H9 (cell line): ENCODE results near the gene CHST15. TPM values are rescaled to one million over a fixed set of nuclear protein-coding genes. Genes with fewer than 3 reads are reported as not detected.
A peak's percentile ranks its signal among the peaks of the same experiment; 100 is the strongest.

ENCODE experiments used
- DNase-seq: peaks from one replicate; pipeline ENCODE4 v3.0.0-alpha.2; 2017
- H2AFZ ChIP-seq: one replicate; pipeline ENCODE4 v1.6.1; 2013; ENCODE audit warnings: mild to moderate bottlenecking, low read length, control low read depth, moderate library complexity
- H2AK5ac ChIP-seq: 2 replicates; pipeline ENCODE4 v1.6.1; 2013; ENCODE audit warnings: low read length, control low read depth, mixed read lengths; ENCODE audit not compliant: insufficient read length
- H2BK120ac ChIP-seq: one replicate; pipeline ENCODE4 v1.6.1; 2013; ENCODE audit warnings: low read depth, mild to moderate bottlenecking, low read length, control low read depth, inconsistent platforms; ENCODE audit not compliant: poor library complexity, severe bottlenecking
- H2BK12ac ChIP-seq: 2 replicates; pipeline ENCODE4 v1.6.1; 2013; ENCODE audit warnings: low read length, control low read depth, mixed read lengths, low read depth; ENCODE audit not compliant: insufficient read length
- H2BK15ac ChIP-seq: 2 replicates; pipeline ENCODE4 v1.6.1; 2013; ENCODE audit warnings: low read depth, low read length, control low read depth
- H2BK20ac ChIP-seq: one replicate; pipeline ENCODE4 v1.6.1; 2013; ENCODE audit warnings: low read depth, mild to moderate bottlenecking, low read length, control low read depth, inconsistent platforms; ENCODE audit not compliant: poor library complexity, severe bottlenecking
- H2BK5ac ChIP-seq: 2 replicates; pipeline ENCODE4 v1.6.1; 2013; ENCODE audit warnings: low read length, control low read depth, mixed read lengths; ENCODE audit not compliant: insufficient read length
- H3K14ac ChIP-seq: 2 replicates; pipeline ENCODE4 v1.6.1; 2013; ENCODE audit warnings: low read length, control low read depth; ENCODE audit not compliant: insufficient read depth
- H3K18ac ChIP-seq: 2 replicates; pipeline ENCODE4 v1.6.1; 2013; ENCODE audit warnings: low read depth, mild to moderate bottlenecking, mixed read lengths, low read length, control low read depth; ENCODE audit not compliant: insufficient read length
- H3K23ac ChIP-seq: 2 replicates; pipeline ENCODE4 v1.6.1; 2013; ENCODE audit warnings: low read length, control low read depth, mixed read lengths, low read depth; ENCODE audit not compliant: insufficient read length
- H3K23me2 ChIP-seq: 2 replicates; pipeline ENCODE4 v1.6.1; 2013; ENCODE audit warnings: low read depth, mild to moderate bottlenecking, mixed read lengths, low read length, control low read depth; ENCODE audit not compliant: insufficient read length, poor library complexity, severe bottlenecking
- H3K27ac ChIP-seq: 2 replicates; pipeline ENCODE4 v1.5.1; 2013; ENCODE audit warnings: low read length, control low read depth, mixed read lengths, low read depth; ENCODE audit not compliant: insufficient read length
- H3K27me3 ChIP-seq: 2 replicates; pipeline ENCODE4 v1.6.1; 2013; ENCODE audit warnings: low read length, control low read depth, inconsistent platforms; ENCODE audit not compliant: insufficient read depth
- H3K4ac ChIP-seq: 2 replicates; pipeline ENCODE4 v1.6.1; 2013; ENCODE audit warnings: low read depth, mild to moderate bottlenecking, control low read depth, inconsistent platforms, low read length, moderate library complexity
- H3K4me1 ChIP-seq: 2 replicates; pipeline ENCODE4 v1.6.1; 2013; ENCODE audit warnings: low read length, control low read depth, inconsistent platforms; ENCODE audit not compliant: insufficient read depth
- H3K4me2 ChIP-seq: 2 replicates; pipeline ENCODE4 v1.6.1; 2013; ENCODE audit warnings: low read length, control low read depth, mixed read lengths; ENCODE audit not compliant: insufficient read length, insufficient read depth
- H3K56ac ChIP-seq: 2 replicates; pipeline ENCODE4 v1.6.1; 2013; ENCODE audit warnings: low read depth, mild to moderate bottlenecking, mixed read lengths, low read length, control low read depth; ENCODE audit not compliant: insufficient read length
- H3K79me1 ChIP-seq: 2 replicates; pipeline ENCODE4 v1.6.1; 2013; ENCODE audit warnings: low read depth, mild to moderate bottlenecking, moderate library complexity, low read length, control low read depth, inconsistent platforms; ENCODE audit not compliant: insufficient read depth, poor library complexity, severe bottlenecking
- H3K79me2 ChIP-seq: 2 replicates; pipeline ENCODE4 v1.6.1; 2013; ENCODE audit warnings: low read length, control low read depth, inconsistent platforms; ENCODE audit not compliant: insufficient read depth
- H3K9ac ChIP-seq: 2 replicates; pipeline ENCODE4 v1.6.1; 2013; ENCODE audit warnings: low read length, control low read depth, mixed read lengths; ENCODE audit not compliant: insufficient read length; ENCODE audit errors: extremely low read depth
- H3K9me3 ChIP-seq: one replicate; pipeline ENCODE4 v1.6.1; 2013; ENCODE audit warnings: low read depth, low read length, inconsistent platforms; ENCODE audit not compliant: control insufficient read depth
- H3T11ph ChIP-seq: one replicate; pipeline ENCODE4 v1.6.1; 2013; ENCODE audit warnings: mild to moderate bottlenecking, low read length, control low read depth, inconsistent platforms
- H4K20me1 ChIP-seq: one replicate; pipeline ENCODE4 v1.6.1; 2013; ENCODE audit not compliant: control insufficient read depth, insufficient read length, insufficient read depth
- H4K5ac ChIP-seq: 2 replicates; pipeline ENCODE4 v1.6.1; 2013; ENCODE audit warnings: low read depth, mild to moderate bottlenecking, mixed read lengths, low read length, control low read depth; ENCODE audit not compliant: insufficient read length
- H4K8ac ChIP-seq: replicated peaks from 2 replicates; pipeline ENCODE4 v1.6.1; 2013; ENCODE audit warnings: low read length, control low read depth, mixed read lengths, low read depth; ENCODE audit not compliant: insufficient read length
- H4K91ac ChIP-seq: 2 replicates; pipeline ENCODE4 v1.6.1; 2013; ENCODE audit warnings: low read depth, mild to moderate bottlenecking, moderate library complexity, mixed read lengths, low read length, control low read depth; ENCODE audit not compliant: insufficient read length
- H3K27ac Mint-ChIP-seq, 3 experiments: 2 replicates in 2 of 3; 3 replicates in 1 of 3; pipeline ENCODE4 v1.8.0; 2020 to 2021; ENCODE audit warnings: mixed read lengths in 3 of 3, mild to moderate bottlenecking in 1 of 3, moderate library complexity in 1 of 3
- H3K27me3 Mint-ChIP-seq: 2 replicates; pipeline ENCODE4 v1.8.0; 2021; ENCODE audit warnings: low read depth, mild to moderate bottlenecking, moderate library complexity, mixed read lengths
- H3K36me3 Mint-ChIP-seq, 3 experiments: 2 replicates in 2 of 3; 3 replicates in 1 of 3; pipeline ENCODE4 v1.8.0; 2020 to 2021; ENCODE audit warnings: low read depth in 3 of 3, mixed read lengths in 3 of 3; ENCODE audit not compliant: insufficient read depth in 1 of 3
- H3K4me1 Mint-ChIP-seq, 2 experiments: 2 replicates each; pipeline ENCODE4 v1.8.0; 2020; ENCODE audit warnings: mixed read lengths in 2 of 2
- H3K4me3 Mint-ChIP-seq, 2 experiments: 2 replicates in 1 of 2; 3 replicates in 1 of 2; pipeline ENCODE4 v1.8.0; 2020 to 2021; ENCODE audit warnings: mild to moderate bottlenecking in 2 of 2, mixed read lengths in 2 of 2, moderate library complexity in 1 of 2
- H3K9me3 Mint-ChIP-seq, 2 experiments: 2 replicates in 1 of 2; 3 replicates in 1 of 2; pipeline ENCODE4 v1.8.0; 2020; ENCODE audit warnings: mild to moderate bottlenecking in 2 of 2, mixed read lengths in 2 of 2, moderate library complexity in 1 of 2
- CTCF ChIP-seq: fragments of 200-600 bp; sonication (generic); conservative IDR thresholded peaks from 3 replicates; pipeline ENCODE4 v1.8.0; 2021; ENCODE audit warnings: antibody characterized with exemption, mild to moderate bottlenecking
- WGBS: extraction: QIAGEN DNeasy Blood & Tissue Kit; methylation state at CpG from one replicate; pipeline ENCODE4 v1.1.7; 2013; ENCODE audit warnings: missing lambda C conversion rate, low lambda C conversion rate, mixed read lengths; ENCODE audit not compliant: insufficient read length; ENCODE audit errors: extremely low coverage; 5-methylcytosine and 5-hydroxymethylcytosine counted together
- total RNA-seq: library from RNA; stranded (reverse); gene quantifications from 2 replicates; pipeline ENCODE4 v1.2.1, GENCODE V29; 2021

The CHST15 gene
- total RNA-seq, 1 experiment from 2014 or later: 8.7 TPM

- Histone ChIP-seq H3T11ph (no peak overlapping the region), H2BK12ac (no peak overlapping the region), H3K9me3 (no peaks in the 10 kb centered on the region), H3K14ac (no peak overlapping the region), H3K9ac (no peak overlapping the region), H3K23ac (no peak overlapping the region), H4K5ac (no peak overlapping the region), H3K18ac (no peak overlapping the region), H3K56ac (no peak overlapping the region), H2BK20ac (no peak overlapping the region), H2BK15ac (no peak overlapping the region), H3K27ac (no peak overlapping the region), H2AFZ (no peak overlapping the region), H2BK120ac (no peak overlapping the region), H4K91ac (no peak overlapping the region), H4K20me1 (no peaks in the 10 kb centered on the region), H3K23me2 (no peaks in the 10 kb centered on the region), H3K79me1 (no peaks in the 10 kb centered on the region), H2AK5ac (no peak overlapping the region), H3K27me3 (no peaks in the 10 kb centered on the region), H4K8ac (no peak overlapping the region), H2BK5ac (no peak overlapping the region), H3K4ac (no peak overlapping the region), H3K4me1 (peaks cover 7% of the 10 kb centered on the region; the same call in 1 of the 2 replicates), H3K4me2 (no peak overlapping the region), H3K79me2 (no peaks in the 10 kb centered on the region)
- H3K4me1 Mint-ChIP-seq: peaks cover 30 to 31% of the 10 kb centered on the region in 2 experiments
- H3K4me3 Mint-ChIP-seq: no peak overlapping the region
- no peaks in the 10 kb centered on the region; a peak in 1 of 5 replicates for H3K9me3 Mint-ChIP-seq
- peaks cover 1% of the 10 kb centered on the region; the same call in 1 of the 2 replicates for H3K27me3 Mint-ChIP-seq
- DNase-seq: no peak
- H3K27ac Mint-ChIP-seq: peak overlapping the region in 2 of 3 experiments; percentile 46 to 76; a peak in 2 of 7 replicates
- TF ChIP-seq CTCF: no peak
- no CpG with 5 or more reads among the region's 17 CpGs for WGBS
- H3K36me3 Mint-ChIP-seq: peaks cover 0 to 2% (median 0%) of the 10 kb centered on the region in 3 experiments; a peak in 3 of 7 replicates
Observed at GRCh38 chr10:124050021-124051015, 43.1 kb downstream of the CHST15 start.
